GM23338 (cell line): ENCODE results near the gene ERC1. TPM values are rescaled to one million over a fixed set of nuclear protein-coding genes. Genes with fewer than 3 reads are reported as not detected.

Experiments used
- ATAC-seq: fragments of 200-7000 bp; cut with Tn5 transposase; 3 replicates; pipeline ENCODE4 v1.9.1; 2020
- DNase-seq: peaks from one replicate; pipeline ENCODE4 v3.0.0-alpha.2; 2015; ENCODE audit warnings: low spot score
- H2AFZ ChIP-seq: fragments of 200-600 bp; sonication (generic); 2 replicates; pipeline ENCODE4 v1.8.0; 2016; ENCODE audit warnings: antibody characterized with exemption, mild to moderate bottlenecking, moderate library complexity
- H3F3A ChIP-seq: fragments of 200-600 bp; sonication (generic); replicated peaks from 2 replicates; pipeline ENCODE4 v1.8.0; 2017; ENCODE audit warnings: antibody characterized with exemption, mixed run types, low read depth
- H3K27ac ChIP-seq: fragments of 200-600 bp; sonication (generic); 2 replicates; pipeline ENCODE4 v1.6.1; 2016; ENCODE audit warnings: low read depth
- H3K27me3 ChIP-seq: fragments of 200-600 bp; sonication (generic); 2 replicates; pipeline ENCODE4 v1.8.0; 2016; ENCODE audit warnings: mild to moderate bottlenecking, mixed run types, moderate library complexity; ENCODE audit not compliant: insufficient read depth
- H3K36me3 ChIP-seq: fragments of 200-600 bp; sonication (generic); 2 replicates; pipeline ENCODE4 v1.8.0; 2016; ENCODE audit warnings: mild to moderate bottlenecking; ENCODE audit not compliant: insufficient read depth
- H3K4me1 ChIP-seq: fragments of 200-600 bp; sonication (generic); 2 replicates; pipeline ENCODE4 v1.8.0; 2016; ENCODE audit warnings: mild to moderate bottlenecking, moderate library complexity; ENCODE audit not compliant: insufficient read depth
- H3K4me2 ChIP-seq: fragments of 200-600 bp; sonication (generic); 2 replicates; pipeline ENCODE4 v1.7.1; 2017; ENCODE audit warnings: mixed run types
- H3K4me3 ChIP-seq: fragments of 200-600 bp; sonication (generic); 2 replicates; pipeline ENCODE4 v1.6.1; 2016; ENCODE audit warnings: mixed run types
- H3K79me2 ChIP-seq: fragments of 200-600 bp; sonication (generic); replicated peaks from 2 replicates; pipeline ENCODE4 v1.8.0; 2017; ENCODE audit warnings: mild to moderate bottlenecking; ENCODE audit not compliant: insufficient read depth
- H3K9me2 ChIP-seq: fragments of 200-600 bp; sonication (generic); 2 replicates; pipeline ENCODE4 v1.8.0; 2017; ENCODE audit not compliant: insufficient read depth
- H4K20me1 ChIP-seq: fragments of 200-600 bp; sonication (generic); replicated peaks from 2 replicates; pipeline ENCODE4 v1.8.0; 2017; ENCODE audit warnings: mild to moderate bottlenecking; ENCODE audit not compliant: insufficient read depth
- H3K27ac Mint-ChIP-seq: 2 replicates; pipeline ENCODE4 v1.8.0; 2020; ENCODE audit warnings: inconsistent platforms, mild to moderate bottlenecking, moderate library complexity, mixed read lengths
- H3K27me3 Mint-ChIP-seq: 3 replicates; pipeline ENCODE4 v1.8.0; 2022; ENCODE audit warnings: low read depth, mild to moderate bottlenecking, moderate library complexity, mixed read lengths, inconsistent platforms; ENCODE audit not compliant: insufficient read depth, poor library complexity
- H3K36me3 Mint-ChIP-seq: 3 replicates; pipeline ENCODE4 v1.8.0; 2021; ENCODE audit warnings: low read depth, mild to moderate bottlenecking, inconsistent platforms, moderate library complexity, mixed read lengths
- H3K4me1 Mint-ChIP-seq: 3 replicates; pipeline ENCODE4 v1.8.0; 2020; ENCODE audit warnings: mild to moderate bottlenecking, inconsistent platforms, mixed read lengths
- H3K4me3 Mint-ChIP-seq: 3 replicates; pipeline ENCODE4 v1.8.0; 2021; ENCODE audit warnings: moderate library complexity, mild to moderate bottlenecking, inconsistent platforms, mixed read lengths
- H3K9me3 Mint-ChIP-seq: 3 replicates; pipeline ENCODE4 v1.8.0; 2020; ENCODE audit warnings: moderate library complexity, mild to moderate bottlenecking, inconsistent platforms, mixed read lengths
- CREB1 ChIP-seq: fragments of 250-450 bp; sonication (Bioruptor Pico); IDR thresholded peaks from 2 replicates; pipeline ENCODE4 v1.5.0; 2020; ENCODE audit warnings: low read depth, mild to moderate bottlenecking, moderate library complexity
- CTCF ChIP-seq, 2 experiments: fragments of 200-600 bp in 1 of 2; sonication (generic) in 1 of 2; conservative IDR thresholded peaks; 2 replicates each; pipeline versions ENCODE4 v1.5.1 to v1.6.1; 2016 to 2017; ENCODE audit warnings: antibody characterized with exemption in 2 of 2, low read depth in 2 of 2, mild to moderate bottlenecking in 2 of 2, moderate library complexity in 1 of 2
- ETS1 ChIP-seq: IDR thresholded peaks from 2 replicates; pipeline ENCODE4 v1.6.1; 2016; ENCODE audit warnings: antibody characterized with exemption
- EZH2 ChIP-seq: fragments of 200-600 bp; sonication (generic); IDR thresholded peaks from one replicate; pipeline ENCODE4 v1.8.0; 2017; ENCODE audit warnings: antibody characterized with exemption, mild to moderate bottlenecking, low read depth; ENCODE audit not compliant: unreplicated experiment
- EZH2phosphoT487 ChIP-seq: fragments of 200-600 bp; sonication (generic); IDR thresholded peaks from one replicate; pipeline ENCODE4 v1.8.1; 2018; ENCODE audit warnings: antibody characterized with exemption; ENCODE audit not compliant: unreplicated experiment
- JUNB ChIP-seq: IDR thresholded peaks from one replicate; pipeline ENCODE4 v1.6.1; 2016; ENCODE audit warnings: antibody characterized with exemption; ENCODE audit not compliant: unreplicated experiment
- NANOG ChIP-seq: IDR thresholded peaks from 2 replicates; pipeline ENCODE4 v1.6.1; 2016; ENCODE audit warnings: antibody characterized with exemption, borderline replicate concordance
- POLR2AphosphoS5 ChIP-seq: IDR thresholded peaks from 2 replicates; pipeline ENCODE4 v1.6.1; 2016; ENCODE audit warnings: antibody characterized with exemption, low read depth
- REST ChIP-seq: IDR thresholded peaks from one replicate; pipeline ENCODE4 v1.6.1; 2018; ENCODE audit warnings: antibody characterized with exemption; ENCODE audit not compliant: unreplicated experiment
- STAT1 ChIP-seq: IDR thresholded peaks from one replicate; pipeline ENCODE4 v1.6.1; 2016; ENCODE audit warnings: antibody characterized with exemption; ENCODE audit not compliant: unreplicated experiment
- ZNF114 ChIP-seq: fragments of 250-450 bp; sonication (Bioruptor Pico); IDR thresholded peaks from 2 replicates; pipeline ENCODE4 v1.5.0; 2020; ENCODE audit warnings: mild to moderate bottlenecking, moderate library complexity
- ZNF331 ChIP-seq: fragments of 250-450 bp; sonication (Bioruptor Pico); IDR thresholded peaks from 2 replicates; pipeline ENCODE4 v1.5.0; 2020; ENCODE audit warnings: low read depth, mild to moderate bottlenecking, moderate library complexity
- ZNF462 ChIP-seq: fragments of 250-450 bp; sonication (Bioruptor Pico); IDR thresholded peaks from 2 replicates; pipeline ENCODE4 v1.5.0; 2020; ENCODE audit warnings: mild to moderate bottlenecking, moderate library complexity
- polyA plus RNA-seq: library from polyadenylated mRNA; unstranded; fragments of >200 nt; fragmentation: Nextera tagmentation; extraction: Ambion mirVana; gene quantifications from 2 replicates; pipeline ENCODE4 v1.2.1, GENCODE V29; 2016
- total RNA-seq: library from RNA; depleted of rRNA; stranded (reverse); fragments of >200 nt; shearing (Covaris generic); gene quantifications from 2 replicates; pipeline ENCODE4 v1.2.3, GENCODE V29; 2014

The ERC1 gene
- total and polyA plus RNA-seq, 2 experiments from 2014 or later: 28.1 to 35.3 TPM

GRCh38 chr12:951176-951575 is 39.8 kb upstream of the ERC1 start:
- Histone ChIP-seq H2AFZ (no peak overlapping the region), H3K27me3 (no peaks in the 10 kb centered on the region), H3F3A (0 out of 2 replicates have a peak, but pooled peaks cover 3% of the 10 kb centered on the region), H3K4me3 (no peak overlapping the region), H3K36me3 (no peaks in the 10 kb centered on the region), H3K4me1 (no peaks in the 10 kb centered on the region), H4K20me1 (peaks cover 6% of the 10 kb centered on the region; the same call in 1 of the 2 replicates), H3K27ac (no peak overlapping the region), H3K79me2 (peaks cover 26% of the 10 kb centered on the region), H3K4me2 (no peak overlapping the region), H3K9me2 (no peaks in the 10 kb centered on the region)
- Mint-ChIP-seq H3K27ac (no peak overlapping the region), H3K27me3 (peaks cover 10% of the 10 kb centered on the region), H3K9me3 (0 out of 3 replicates have a peak, but pooled peaks cover 4% of the 10 kb centered on the region), H3K4me3 (no peak overlapping the region), H3K4me1 (peaks cover 4% of the 10 kb centered on the region), H3K36me3 (peaks cover 10% of the 10 kb centered on the region; the same call in 2 of the 3 replicates)
- ATAC-seq: no peak
- TF ChIP-seq STAT1: no peak
- TF ChIP-seq ZNF114: no peak
- TF ChIP-seq CREB1: no peak
- no peak for TF ChIP-seq ETS1
- TF ChIP-seq POLR2AphosphoS5: no peak
- TF ChIP-seq EZH2: no peak
- no peak for TF ChIP-seq REST
- no peak for TF ChIP-seq EZH2phosphoT487
- no peak for TF ChIP-seq NANOG
- TF ChIP-seq CTCF (conservative IDR thresholded peaks at IDR 0.05; ENCODE audit: low read depth in 2 of 2): no peak
- no peak for TF ChIP-seq ZNF462 (CRISPR knock-in tag)
- TF ChIP-seq JUNB: no peak
- TF ChIP-seq ZNF331 (CRISPR knock-in tag): no peak
- no peak for DNase-seq
